ENCODE measurements around the gene TXK.

TXK gene

DNA sequence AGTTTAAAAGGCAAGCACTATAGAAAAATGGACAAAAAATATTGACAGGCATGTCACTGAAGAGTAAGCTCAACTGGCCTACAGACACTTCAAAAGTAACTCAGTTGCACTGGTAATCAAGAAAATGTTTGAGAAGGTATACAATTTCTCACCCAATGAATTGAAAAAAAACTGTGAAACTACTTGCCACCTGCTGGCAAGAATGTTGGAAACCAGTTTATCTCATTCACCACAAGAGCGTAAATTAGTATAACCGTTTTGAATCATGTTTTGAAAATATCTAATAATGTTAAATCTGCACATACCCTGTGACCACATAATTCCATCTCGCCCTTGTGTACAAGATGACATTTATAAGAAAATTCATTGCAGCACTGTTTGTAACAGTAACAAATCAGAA, 31.7 kb downstream of the TXK start:
- DNase-seq = no peak

DNA sequence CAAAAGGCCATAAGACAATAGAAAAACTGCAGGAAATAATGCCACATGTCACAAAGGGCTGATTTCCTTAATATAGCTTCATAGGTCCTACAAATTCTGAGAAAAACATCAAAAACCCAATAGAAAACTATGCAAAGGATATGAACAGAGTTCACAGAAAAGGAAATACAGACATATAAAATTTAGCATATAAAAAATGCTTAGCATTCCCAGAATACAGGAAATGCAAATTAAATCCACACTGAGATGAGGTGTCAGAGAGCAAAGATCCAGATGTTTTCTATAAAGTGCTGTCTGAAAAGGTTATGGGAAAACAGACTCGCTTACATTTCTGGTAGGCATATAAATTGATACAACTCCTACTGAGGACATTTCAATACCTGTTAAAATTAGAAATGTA, 33.8 kb downstream of the TXK start:
- DNase-seq = no peak

DNA sequence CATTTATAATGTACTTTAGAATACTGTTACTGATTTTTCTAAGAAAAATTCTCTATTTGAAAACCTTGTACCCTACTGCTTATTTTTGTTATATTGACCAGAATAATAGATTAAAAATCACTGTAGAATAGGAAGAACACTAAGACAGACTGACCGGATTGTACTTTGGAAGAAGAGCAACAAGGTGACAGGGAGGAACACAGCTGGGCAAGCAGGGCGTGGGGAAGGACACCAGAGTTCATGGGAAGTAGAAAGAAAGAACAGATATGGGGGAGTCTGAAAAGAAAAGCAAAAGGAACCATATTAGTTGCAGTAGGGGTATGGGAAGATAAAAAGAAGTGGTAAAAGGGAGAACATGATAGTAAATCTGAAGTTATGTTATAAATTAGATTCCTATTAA, 38.6 kb downstream of the TXK start:
- no peak for DNase-seq

DNA sequence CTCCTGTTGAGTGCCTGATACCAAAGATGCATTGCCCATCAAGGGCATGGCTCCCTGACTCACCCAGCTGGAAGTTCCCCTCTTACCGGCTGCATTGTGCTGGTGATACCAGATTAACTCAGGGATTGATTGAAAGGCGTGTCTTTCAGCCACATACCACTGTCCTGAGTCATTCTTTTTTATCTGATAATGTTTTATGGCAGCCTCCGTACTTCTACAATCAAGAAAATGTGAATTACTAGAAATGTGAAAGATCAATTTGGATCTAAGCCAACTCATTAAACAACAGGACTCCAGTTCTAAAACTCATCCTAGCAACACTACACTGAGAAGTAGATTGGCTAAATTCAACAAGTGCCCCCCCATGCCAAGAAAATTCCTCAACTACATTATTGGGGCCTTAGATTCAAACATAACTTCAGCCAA, 40.0 kb downstream of the TXK start:
- DNase-seq = no peak

DNA sequence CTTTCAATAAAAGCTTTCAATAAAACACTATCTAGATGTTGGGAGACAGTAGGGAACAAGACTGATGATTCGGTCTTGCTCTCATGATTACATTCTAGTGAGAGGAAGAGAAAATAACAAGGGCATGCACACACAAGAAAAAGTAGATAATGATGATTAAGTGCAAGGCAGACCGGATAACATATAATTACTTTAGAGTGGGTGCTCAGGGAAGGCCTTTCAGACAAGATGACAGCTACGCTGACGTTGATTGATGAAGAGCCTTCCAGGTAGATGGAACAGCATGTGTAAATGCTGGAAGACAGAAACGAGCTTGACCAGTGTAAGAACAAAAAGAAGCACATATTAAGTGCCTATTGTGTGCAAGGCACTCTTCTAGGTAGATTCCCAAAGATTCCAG, 43.4 kb downstream of the TXK start:
- DNase-seq = no peak

DNA sequence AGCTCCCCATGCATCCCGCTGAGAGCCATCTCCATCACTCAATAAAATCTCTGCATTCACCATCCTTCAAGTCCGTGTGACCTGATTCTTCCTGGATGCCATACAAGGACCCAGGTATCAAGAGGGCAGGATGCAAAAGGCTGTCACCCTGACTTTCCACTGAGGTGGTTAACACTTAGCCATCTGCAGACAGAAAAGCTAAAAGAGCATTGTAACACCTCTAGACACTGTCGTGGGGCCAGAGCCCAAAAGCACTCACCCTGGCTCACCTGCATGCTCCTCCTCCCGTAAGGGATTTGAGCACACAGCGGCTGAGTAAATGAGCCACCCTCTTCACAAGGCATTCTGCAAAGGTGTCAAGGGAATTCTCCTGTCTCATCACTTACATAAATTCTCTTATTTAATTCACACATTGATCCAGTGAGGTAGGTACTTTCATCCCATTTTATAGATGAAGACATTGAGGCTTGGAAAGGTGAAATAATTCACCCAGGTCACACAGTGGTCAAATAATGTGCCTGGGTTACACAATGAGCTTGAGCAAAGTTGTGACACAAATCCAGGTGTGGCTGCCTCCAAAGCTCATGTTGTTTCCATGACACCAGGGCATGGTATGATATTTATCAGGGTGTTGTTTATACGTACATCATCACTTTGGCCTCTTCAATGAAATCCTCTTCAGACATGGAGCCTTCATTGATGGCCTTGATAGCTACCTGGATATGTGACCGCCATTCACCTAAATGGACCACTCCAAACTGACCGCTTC, 48.0 kb downstream of the TXK start:
- DNase-seq = no peak

DNA sequence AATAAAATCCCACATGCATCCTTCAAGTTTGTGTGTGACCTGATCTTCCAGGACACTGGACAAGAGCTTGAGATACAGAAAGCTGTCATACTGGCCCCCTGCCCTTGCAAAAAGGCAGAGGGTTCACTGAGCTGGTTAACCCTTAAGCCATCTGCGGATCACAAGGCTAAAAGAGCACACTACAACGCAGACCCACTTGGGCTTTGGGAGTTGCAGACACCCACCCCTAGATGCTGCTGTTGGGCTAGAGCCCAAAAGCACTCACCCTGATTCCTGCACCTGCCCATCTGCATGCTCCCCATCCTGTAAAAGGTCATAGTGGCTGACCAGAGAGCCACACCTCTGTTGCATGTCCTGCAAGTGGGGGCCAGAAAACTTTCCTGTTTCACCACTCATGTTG, 51.1 kb downstream of the TXK start:
- DNase-seq = no peak

DNA sequence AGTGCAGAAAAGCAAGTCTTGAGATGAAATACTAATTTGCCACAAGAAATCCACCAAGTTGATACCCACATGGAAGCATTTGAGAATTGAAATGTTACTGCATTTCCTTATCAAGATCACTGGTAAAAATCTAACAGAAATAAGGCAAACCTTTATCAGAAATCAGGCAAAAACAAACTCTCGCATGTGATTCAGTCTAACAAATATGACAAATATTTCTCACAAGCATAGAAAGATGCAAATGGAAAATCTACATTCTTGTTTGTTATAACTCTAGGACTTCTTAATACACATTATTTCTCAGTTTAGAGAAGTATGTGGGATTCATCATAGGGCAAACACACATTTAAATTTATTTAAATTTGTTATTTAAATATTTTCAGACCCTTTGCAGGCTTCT, 52.9 kb downstream of the TXK start:
- DNase-seq = no peak

DNA sequence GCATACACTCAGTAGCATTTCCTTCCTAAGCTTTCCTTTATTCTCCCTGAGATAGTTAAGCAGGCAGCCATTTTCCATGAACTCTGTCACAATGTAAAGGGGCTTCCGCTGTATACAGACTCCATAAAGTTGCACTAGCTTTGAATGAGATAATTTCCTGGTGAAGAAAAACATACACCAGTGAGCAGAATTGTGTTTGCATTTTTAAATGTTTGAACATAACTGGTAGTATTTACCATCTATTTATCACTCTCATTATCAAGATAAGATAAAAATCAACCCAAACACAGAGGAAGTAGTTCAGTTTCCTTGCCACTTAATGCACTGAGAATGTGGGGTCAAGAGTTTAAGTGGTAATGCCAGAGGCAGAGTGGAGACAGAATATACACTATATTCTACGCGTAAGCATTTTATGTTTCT, 54.1 kb downstream of the TXK start:
- DNase-seq = no peak

DNA sequence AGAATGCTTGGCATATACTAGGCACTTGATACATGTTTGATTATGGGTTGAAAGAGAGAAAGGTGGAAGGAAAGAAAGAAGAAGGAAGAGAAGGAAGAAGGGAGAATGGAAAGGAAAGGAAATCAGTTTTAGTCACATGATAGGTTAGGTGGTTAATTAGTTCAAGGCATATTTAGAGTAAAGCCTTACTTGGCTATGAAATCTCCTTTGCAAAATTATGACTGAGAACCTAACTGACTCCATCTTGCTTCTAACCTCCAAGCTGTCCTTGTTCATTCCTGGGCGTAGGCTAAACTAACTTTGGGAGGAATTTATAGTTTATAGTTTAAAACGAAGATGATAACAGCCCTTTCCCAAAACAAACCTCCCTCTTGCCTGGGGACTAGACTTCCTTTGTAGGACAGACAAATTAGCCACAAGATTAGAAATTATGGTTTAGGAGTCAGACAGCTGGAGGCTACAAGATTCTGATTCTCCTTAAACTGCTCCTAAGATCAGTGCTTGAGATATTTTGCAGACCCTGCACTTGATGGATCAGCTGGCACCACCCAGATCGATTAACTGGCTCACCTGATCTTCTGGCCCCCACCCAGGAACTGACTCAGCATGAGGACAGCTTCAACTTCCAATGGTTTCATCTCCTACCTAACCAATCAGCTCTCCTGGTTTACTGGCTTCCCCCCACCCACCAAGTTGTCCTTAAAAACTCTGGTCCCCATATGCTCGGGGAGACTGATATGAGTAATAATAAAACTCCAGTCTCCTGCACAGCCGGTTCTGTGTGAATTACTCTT, 55.0 kb downstream of the TXK start:
- DNase-seq = no peak

DNA sequence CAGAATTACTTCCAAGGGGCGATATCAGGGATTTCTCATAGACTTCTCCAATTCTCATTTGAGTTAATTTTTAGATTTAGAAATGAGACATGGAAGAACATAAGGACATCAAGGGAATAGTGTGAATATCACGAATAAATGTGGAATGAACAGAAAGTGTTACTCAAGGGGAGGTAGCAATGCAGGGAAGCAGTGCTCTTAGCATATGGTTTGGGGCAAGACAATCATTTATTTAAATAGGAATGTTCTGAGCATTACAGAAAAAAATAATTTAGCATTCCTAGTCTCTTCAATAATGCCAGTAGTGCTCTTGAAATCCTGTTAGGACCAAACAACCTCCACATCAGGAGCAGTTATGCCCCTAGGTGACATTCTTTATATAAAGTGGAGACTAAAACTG, 55.6 kb downstream of the TXK start:
- no peak for DNase-seq

DNA sequence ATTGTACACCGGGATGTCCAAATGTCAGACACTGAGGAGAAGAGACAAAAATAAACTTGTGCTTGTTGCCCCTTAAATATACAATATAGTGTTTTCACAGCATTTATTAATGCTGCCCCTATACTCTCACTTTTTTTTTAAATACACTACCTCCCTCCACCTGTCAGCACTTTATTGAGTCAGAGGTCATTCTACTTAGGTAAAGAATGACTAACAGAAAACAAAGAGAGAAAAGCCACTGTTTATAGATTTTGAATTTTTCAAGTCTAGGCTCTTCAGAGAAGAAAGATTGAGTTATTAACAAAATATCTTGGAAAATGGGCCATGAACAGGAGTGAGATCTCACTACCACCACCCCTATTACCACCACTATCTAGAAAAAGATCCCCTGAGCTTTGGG, 59.4 kb downstream of the TXK start:
- no peak for DNase-seq

DNA sequence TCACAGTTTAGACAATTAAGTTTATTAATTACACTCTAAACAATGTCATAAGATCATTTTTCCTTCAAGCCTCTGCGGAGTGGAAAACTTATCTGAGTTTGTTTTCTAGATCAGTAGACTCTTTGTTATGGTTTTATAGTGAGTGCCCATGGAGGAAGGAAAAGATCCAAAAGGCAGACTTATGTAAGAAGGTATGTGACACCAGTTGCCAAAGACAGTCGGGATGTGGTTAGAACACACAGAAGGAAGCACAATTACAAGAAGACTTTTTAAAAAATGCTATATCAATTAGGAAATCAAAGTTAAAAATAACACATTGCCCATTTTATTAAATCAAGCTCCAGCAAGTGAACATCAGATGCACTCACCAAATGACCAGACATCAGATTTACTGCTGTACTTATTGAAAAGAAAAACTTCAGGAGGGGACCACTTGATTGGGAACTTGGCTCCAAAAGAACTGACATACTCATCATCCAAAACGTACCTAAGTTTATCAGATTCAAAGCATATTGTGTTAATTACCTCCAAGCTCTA, 60.4 kb downstream of the TXK start:
- no peak for DNase-seq

DNA sequence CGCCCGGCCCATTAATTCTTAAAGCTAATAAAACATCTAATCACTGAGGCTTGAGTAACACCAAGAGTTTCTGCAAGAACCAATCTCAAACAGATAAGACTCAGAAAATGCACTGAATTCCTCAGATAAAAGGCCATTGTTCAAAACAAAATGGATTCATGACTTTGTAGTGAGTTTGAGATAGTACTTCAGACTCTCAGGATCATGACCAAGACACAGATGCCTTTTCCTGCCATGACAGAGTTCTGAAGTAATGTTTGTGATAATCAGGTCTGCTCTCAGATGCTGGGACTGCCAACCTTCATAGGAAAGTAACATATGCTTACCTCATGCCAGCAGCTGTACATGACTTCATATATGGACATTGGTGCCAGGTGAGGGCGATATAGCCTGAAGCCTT, 62.9 kb downstream of the TXK start:
- no peak for DNase-seq

DNA sequence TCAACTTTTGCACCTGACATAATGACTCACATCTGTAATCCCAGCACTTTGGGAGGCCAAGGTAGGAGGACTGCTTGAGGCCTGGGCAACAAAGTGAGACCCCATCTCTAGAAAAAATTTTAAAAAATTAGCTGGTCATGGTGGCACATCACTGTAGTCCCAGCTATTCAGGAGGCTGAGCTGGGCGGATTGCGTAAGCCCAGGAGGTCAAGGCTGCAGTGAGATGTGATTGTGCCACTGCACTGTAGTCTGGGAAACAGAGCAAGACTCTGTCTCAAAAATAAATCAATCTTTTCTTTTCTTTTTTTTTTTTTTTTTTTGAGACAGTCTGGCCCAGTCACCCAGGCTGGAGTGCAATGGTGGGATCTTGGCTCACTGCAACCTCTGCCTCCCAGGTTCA, 65.0 kb downstream of the TXK start:
- no peak for DNase-seq

DNA sequence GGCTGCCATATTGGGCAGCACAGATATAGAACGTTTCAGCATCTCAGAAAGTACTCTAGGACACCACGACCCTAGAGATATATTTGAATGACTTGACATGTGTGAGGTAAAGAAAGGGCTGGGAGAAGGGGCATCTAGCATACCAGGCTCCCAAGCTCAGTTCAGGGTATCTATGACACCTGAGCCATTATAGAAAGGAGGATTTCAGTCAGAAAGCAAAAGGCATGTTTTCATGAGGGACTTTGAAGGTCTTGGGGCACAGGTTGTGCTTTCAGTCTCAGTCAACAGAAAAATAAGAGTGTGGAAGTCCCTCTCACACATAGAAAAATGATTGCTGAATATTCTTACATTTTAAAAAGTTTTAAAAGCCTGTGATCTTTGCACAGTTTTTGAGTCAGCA, 65.9 kb downstream of the TXK start:
- DNase-seq = no peak

DNA sequence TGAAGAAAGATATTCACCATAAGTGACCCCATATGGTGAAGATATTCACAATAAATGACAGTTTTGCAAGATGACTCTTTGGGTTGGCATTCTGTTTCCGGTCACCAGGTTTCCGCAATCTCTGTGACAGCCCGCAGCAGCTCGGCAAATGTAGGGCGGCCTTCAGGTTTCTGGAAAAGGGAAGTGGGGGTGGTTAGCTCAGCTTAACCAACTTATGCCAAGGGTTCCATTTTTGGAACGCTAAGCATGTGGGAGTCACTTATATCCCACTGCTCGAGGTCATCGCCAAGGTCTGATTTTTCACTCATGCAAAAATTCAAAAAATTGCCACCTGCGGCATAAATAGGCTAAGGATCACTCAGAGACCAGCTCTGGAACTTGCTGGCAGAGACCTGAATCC, 66.5 kb downstream of the TXK start:
- no peak for DNase-seq

DNA sequence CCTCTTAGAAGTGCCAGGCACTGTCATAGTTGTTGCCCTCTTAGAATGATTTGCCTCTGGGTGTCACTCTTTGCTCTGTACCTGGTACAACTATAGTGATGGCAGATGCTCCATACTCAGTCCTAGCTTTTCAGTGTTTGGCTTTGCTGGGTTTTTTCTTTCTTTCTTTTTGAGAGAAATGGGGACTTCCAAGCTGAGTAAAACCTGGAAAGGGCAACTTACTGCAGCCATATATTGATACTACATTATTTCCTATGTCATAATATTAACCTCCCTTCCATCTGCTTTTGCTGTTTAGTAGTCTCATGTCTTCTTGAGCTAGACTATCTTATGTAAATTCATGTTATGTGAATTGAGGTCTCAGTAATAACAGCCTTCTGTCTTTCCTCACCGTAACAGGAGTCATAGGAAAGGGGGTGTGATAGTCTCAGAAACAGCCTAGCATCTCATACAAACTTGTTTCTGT, 68.4 kb downstream of the TXK start:
- DNase-seq = no peak

DNA sequence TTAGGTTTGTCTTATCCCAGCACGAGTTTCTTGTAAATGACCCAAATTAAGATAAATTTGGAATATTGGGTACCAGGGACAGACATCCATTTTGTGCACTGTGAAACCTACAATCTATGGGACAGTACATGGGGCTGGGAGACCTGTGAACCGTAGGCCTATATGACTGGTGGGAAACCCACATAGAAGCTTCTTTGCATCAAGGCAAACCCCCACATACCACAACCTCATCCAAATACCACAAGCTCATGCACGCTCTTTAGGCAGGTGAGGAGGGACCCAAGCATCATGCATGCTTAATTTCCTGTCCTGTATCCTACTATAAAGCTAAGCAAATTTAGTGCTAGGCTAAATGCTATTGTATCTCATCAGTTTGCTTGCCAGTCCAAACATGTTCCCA, 69.7 kb downstream of the TXK start:
- no peak for DNase-seq

DNA sequence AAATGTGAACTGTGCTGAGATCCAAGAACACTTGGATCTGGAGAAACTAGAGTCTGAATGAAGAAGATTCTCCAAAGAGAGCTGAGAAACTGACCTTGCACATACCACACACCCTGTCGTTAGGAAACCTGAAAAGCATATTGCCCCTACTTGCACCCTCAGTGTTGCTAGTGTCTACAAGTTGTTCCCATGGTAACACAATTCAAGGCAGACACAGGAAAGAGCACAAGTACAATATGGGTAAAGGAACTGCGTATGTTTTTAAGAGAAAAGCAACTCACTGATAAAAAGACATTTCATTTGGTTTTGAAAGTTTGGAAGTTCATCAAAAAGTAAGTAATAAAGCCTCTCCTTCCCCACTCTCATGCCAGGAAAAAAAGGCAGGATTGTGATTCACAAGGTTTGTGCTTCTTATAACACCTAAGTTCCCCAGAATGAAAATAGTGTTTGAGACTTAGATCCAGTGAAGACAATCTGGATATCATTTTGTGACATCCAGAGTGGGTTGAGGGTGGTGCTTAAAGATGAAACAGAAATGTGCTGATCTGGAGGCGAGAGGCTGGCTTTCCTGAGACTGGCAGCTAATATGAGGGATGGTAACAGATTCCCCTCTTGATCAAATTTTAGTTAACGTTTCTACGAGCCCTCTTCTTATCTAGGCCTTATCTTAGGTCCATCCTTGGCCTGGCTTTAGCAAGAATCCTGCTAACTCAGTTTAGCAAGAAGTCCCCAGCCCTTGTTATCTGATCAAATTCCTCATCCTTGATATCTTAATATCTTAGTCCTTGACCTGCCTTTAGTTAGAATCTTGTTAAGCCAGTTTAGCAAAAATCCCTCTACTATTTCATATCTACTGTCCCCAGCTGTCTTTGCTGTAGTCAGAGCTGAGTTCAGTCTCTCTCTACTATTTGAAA, 75.2 kb downstream of the TXK start:
- DNase-seq = no peak

DNA sequence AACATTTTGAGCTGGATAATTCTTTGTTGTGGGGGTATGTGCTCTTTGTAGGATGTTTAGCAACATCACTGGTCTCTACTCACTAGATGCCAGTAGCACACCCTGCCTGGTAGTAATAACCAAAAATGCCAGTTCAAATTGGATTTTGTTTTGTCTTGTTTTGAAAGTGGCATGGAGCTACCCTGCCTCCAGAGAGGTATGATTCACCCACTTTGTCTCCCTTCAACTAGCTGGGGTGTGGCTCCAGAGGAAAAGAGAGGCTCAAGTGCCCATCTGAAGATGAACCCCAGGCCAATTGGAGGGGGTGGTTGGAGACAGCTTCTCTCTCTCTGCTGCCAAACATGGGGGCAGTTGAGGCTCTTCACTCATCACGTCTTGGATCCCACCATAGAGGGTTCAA, 83.0 kb downstream of the TXK start:
- DNase-seq = no peak

DNA sequence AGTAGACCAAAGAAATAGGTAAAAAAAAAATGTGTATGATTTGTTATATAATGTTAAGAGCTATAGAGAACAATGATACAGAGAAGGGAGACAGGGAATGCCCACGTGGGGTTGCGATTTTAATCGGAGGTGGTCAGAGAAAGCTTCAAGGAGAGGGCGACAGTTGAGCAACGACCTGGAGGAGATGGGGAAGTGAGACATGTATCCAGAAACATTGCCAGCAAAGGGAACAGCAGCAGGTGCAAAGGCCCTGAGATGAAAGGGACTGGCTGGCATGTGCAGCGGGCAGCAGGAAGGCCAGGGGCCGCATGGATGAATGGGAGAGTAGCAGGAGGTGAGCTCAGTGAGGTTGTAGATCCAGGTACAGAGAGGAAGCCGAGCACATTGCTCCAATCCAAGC, 84.6 kb downstream of the TXK start:
- no peak for DNase-seq

DNA sequence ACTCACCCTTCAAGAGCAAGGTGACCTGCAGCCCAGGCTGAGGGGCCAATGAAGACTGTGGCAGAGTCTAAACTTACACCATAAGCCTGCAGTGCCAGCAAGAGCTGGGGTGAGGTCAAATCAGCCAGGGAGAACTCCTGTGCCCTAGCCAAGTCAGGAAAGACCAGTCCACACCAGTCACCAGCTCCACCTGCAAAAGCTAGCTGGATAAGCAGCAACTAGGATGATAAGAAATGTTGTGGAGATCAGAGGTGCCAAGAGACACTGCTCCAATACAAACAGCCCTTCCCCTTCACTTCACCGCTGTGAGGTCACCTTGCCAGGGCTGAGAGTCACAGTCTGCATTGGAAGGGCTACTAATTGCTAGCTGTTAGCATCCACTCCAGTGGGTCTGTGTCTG, 86.2 kb downstream of the TXK start:
- DNase-seq = no peak

All from C1 segment of cervical spinal cord (tissue), 14 donors.